A549 (cell line): ENCODE data around the gene ZMYND8.

Experiments used
- CBX8 ChIP-seq: fragments of 200-600 bp; sonication (generic); IDR thresholded peaks from 2 replicates; pipeline ENCODE4 v1.6.1; 2016
- CTCF ChIP-seq: fragments of >200 bp; sonication (Bioruptor Twin); formaldehyde crosslinking; IDR thresholded peaks from 3 replicates; pipeline ENCODE4 v1.5.1; 2016
- POLR2A ChIP-seq: IDR thresholded peaks from 2 replicates; pipeline ENCODE4 v1.6.1; 2012; ENCODE audit warnings: mild to moderate bottlenecking, low read length
- TF ChIP-seq, protein P1 (sequence below): fragments of 200-600 bp; sonication (generic); IDR thresholded peaks from 2 replicates; pipeline ENCODE4 v1.6.1; 2016; ENCODE audit warnings: antibody characterized with exemption, mild to moderate bottlenecking, moderate library complexity

GRCh38 chr20:47276851-47277534 is 79.5 kb downstream of the ZMYND8 start:
- TF ChIP-seq CBX8 (no peak), CTCF (no peak), POLR2A (no peak)
- TF ChIP-seq, protein P1, sequence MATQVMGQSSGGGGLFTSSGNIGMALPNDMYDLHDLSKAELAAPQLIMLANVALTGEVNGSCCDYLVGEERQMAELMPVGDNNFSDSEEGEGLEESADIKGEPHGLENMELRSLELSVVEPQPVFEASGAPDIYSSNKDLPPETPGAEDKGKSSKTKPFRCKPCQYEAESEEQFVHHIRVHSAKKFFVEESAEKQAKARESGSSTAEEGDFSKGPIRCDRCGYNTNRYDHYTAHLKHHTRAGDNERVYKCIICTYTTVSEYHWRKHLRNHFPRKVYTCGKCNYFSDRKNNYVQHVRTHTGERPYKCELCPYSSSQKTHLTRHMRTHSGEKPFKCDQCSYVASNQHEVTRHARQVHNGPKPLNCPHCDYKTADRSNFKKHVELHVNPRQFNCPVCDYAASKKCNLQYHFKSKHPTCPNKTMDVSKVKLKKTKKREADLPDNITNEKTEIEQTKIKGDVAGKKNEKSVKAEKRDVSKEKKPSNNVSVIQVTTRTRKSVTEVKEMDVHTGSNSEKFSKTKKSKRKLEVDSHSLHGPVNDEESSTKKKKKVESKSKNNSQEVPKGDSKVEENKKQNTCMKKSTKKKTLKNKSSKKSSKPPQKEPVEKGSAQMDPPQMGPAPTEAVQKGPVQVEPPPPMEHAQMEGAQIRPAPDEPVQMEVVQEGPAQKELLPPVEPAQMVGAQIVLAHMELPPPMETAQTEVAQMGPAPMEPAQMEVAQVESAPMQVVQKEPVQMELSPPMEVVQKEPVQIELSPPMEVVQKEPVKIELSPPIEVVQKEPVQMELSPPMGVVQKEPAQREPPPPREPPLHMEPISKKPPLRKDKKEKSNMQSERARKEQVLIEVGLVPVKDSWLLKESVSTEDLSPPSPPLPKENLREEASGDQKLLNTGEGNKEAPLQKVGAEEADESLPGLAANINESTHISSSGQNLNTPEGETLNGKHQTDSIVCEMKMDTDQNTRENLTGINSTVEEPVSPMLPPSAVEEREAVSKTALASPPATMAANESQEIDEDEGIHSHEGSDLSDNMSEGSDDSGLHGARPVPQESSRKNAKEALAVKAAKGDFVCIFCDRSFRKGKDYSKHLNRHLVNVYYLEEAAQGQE = no peak
